ENCODE results near the gene GLIS2. TPM values are rescaled to one million over a fixed set of nuclear protein-coding genes. Genes with fewer than 3 reads are reported as not detected.
"Not testable (repeated sequence)": the region's sequence is repeated elsewhere in the genome, so short reads cannot be mapped to it uniquely, and the experiment has no call there.

The GLIS2 gene
- total and polyA plus RNA-seq, 2 experiments from 2014 or later = 10.3 to 14.5 TPM

DNA sequence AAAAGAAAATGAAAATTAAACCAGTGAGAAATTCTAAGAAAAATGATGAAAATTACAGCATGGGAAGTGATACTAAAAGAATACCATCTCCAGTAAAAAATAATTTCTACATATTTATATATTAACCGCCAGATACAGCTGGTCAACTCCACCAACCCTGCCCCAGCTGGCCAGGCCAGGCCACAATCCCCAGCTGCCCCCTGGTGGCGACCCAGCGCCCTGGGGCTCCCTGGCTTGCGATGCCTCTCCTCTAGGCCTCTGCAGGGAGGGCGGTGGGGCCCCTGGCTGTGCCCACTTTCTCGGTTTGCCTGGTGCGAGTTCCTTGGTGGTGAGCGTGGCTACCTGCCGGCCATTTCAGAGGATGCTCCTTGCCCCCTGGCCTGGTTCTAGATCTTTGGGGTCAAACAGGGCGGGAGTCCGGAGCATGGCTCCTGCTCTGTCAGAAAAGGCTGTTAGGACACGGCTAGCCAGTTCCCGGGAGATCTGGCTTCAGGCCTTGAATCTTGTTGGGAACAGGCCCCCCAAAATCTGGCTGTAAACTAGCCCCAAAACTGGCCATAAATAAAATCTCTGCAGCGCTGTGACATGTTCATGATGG is 14.5 kb downstream of the GLIS2 start:
- Histone ChIP-seq H3K9me3 (ENCODE audit: low read depth) (no peaks in the 10 kb centered on the region), H3K4me1 (ENCODE audit: low read depth) (peaks cover 22% of the 10 kb centered on the region), H3K4me3 (no peak overlapping the region), H3K27me3 (no peaks in the 10 kb centered on the region), H3K36me3 (no peaks in the 10 kb centered on the region), H3K27ac (no peak overlapping the region)
- TF ChIP-seq, protein P1, sequence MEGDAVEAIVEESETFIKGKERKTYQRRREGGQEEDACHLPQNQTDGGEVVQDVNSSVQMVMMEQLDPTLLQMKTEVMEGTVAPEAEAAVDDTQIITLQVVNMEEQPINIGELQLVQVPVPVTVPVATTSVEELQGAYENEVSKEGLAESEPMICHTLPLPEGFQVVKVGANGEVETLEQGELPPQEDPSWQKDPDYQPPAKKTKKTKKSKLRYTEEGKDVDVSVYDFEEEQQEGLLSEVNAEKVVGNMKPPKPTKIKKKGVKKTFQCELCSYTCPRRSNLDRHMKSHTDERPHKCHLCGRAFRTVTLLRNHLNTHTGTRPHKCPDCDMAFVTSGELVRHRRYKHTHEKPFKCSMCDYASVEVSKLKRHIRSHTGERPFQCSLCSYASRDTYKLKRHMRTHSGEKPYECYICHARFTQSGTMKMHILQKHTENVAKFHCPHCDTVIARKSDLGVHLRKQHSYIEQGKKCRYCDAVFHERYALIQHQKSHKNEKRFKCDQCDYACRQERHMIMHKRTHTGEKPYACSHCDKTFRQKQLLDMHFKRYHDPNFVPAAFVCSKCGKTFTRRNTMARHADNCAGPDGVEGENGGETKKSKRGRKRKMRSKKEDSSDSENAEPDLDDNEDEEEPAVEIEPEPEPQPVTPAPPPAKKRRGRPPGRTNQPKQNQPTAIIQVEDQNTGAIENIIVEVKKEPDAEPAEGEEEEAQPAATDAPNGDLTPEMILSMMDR (IDR thresholded peaks at IDR 0.05; ENCODE audit: low read depth, low read length) = peak; percentile 98
- peak; percentile 80 to 83 for DNase-seq (ENCODE audit: low read depth in 1 of 2, low spot score in 1 of 2)

DNA sequence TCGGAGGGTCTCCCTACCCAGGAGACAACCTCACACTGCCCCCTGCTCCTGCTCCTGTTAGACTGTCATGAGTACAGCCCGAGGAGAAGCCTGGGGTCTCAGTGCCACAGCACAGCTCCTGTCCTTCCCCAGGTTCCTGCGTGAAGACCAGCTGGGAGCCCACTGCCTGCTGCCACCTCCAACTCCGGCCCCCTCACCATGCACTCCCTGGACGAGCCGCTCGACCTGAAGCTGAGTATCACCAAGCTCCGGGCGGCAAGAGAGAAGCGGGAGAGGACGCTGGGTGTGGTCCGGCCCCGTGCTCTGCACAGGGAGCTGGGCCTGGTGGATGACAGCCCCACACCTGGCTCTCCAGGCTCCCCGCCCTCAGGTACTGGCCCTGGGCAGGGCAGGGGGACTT is 16.2 kb downstream of the GLIS2 start:
- Histone ChIP-seq H3K9me3 (ENCODE audit: low read depth) (no peaks in the 10 kb centered on the region), H3K4me1 (ENCODE audit: low read depth) (peaks cover 22% of the 10 kb centered on the region), H3K27ac (no peak overlapping the region), H3K27me3 (no peaks in the 10 kb centered on the region), H3K36me3 (peaks cover 3% of the 10 kb centered on the region), H3K4me3 (no peak overlapping the region)
- TF ChIP-seq, protein P1 (IDR thresholded peaks at IDR 0.05; ENCODE audit: low read depth, low read length) = no peak
- no peak for DNase-seq (ENCODE audit: low read depth in 1 of 2, low spot score in 1 of 2)

DNA sequence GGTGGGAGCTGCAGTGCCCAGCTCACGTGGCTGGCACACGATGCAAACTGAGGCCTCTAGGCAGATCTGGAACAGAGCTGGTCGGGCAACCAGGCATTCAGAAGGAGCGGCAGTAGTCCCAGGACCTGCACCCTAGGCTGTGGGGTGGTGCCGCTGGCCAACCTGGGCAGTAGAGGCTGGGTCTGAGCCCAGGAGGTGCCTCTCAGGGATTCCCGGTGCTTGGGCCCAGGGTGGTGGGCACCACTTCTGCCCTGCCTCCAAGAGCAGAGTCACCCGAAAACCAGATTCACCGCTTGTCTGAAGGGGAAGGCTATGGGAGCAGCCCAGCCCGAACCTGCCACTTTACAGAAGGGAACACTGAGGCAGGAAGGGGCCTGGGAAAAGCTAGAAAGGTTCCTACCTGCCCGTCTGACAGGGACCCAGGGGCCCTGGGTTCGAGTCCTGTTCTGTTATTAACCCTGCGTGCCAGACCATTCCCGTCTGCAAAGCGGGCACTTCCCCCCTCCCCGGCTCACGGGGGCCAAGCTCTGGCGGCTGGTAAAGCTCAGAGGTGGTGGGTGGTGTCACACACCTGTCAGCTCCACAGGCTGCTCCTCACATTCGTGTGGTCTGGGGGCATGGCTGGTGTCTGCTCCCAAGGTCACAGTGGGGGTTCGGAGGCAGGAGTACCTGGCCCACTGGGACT is 16.9 kb downstream of the GLIS2 start:
- peaks cover 3% of the 10 kb centered on the region for H3K36me3 ChIP-seq
- no peaks in the 10 kb centered on the region for H3K27me3 ChIP-seq
- H3K9me3 ChIP-seq (ENCODE audit: low read depth) = no peaks in the 10 kb centered on the region
- no peak for DNase-seq (ENCODE audit: low read depth in 1 of 2, low spot score in 1 of 2)
- no peak overlapping the region for H3K27ac ChIP-seq
- H3K4me3 ChIP-seq = no peak overlapping the region
- TF ChIP-seq, protein P1 (IDR thresholded peaks at IDR 0.05; ENCODE audit: low read depth, low read length) = no peak
- H3K4me1 ChIP-seq (ENCODE audit: low read depth) = peaks cover 16% of the 10 kb centered on the region

DNA sequence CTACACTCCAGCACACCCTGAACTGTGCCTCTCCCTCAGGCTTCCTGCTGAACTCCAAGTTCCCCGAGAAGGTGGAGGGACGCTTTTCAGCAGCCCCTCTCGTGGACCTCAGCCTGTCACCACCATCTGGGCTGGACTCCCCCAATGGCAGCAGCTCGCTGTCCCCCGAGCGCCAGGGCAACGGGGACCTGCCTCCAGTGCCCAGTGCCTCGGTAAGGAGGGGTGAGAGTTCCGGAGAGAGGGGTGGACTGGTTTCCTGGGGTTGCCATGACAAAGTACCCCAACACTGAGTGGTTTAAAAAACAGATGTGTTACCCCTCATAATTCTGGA is 17.4 kb downstream of the GLIS2 start:
- Histone ChIP-seq H3K4me3 (no peak overlapping the region), H3K27ac (no peak overlapping the region), H3K36me3 (peaks cover 3% of the 10 kb centered on the region), H3K27me3 (no peaks in the 10 kb centered on the region), H3K9me3 (ENCODE audit: low read depth) (no peaks in the 10 kb centered on the region), H3K4me1 (ENCODE audit: low read depth) (peaks cover 13% of the 10 kb centered on the region)
- DNase-seq (ENCODE audit: low read depth in 1 of 2, low spot score in 1 of 2) = no peak
- TF ChIP-seq, protein P1 (IDR thresholded peaks at IDR 0.05; ENCODE audit: low read depth, low read length) = no peak

DNA sequence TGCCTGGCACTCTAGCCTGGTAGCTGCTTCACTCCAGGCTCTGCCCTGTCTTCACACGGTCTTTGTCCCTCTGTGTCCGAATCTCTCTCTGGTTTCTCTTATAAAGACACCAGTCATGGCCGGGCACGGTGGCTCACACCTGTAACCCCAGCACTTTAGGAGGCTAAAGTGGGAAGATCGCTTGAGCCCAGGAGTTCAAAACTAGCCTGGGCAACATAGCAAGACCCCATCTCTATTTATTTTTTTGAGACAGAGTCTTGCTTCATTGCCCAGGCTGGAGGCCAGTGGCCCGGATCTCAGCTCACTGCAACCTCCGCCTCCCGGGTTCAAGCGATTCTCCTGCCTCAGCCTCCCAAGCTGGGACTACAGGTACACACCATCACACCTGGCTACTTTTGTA is 17.8 kb downstream of the GLIS2 start:
- not testable (repeated sequence) for DNase-seq (ENCODE audit: low read depth in 1 of 2, low spot score in 1 of 2); H3K36me3 ChIP-seq; H3K9me3 ChIP-seq (ENCODE audit: low read depth); H3K4me1 ChIP-seq (ENCODE audit: low read depth); H3K4me3 ChIP-seq; H3K27me3 ChIP-seq; H3K27ac ChIP-seq

DNA sequence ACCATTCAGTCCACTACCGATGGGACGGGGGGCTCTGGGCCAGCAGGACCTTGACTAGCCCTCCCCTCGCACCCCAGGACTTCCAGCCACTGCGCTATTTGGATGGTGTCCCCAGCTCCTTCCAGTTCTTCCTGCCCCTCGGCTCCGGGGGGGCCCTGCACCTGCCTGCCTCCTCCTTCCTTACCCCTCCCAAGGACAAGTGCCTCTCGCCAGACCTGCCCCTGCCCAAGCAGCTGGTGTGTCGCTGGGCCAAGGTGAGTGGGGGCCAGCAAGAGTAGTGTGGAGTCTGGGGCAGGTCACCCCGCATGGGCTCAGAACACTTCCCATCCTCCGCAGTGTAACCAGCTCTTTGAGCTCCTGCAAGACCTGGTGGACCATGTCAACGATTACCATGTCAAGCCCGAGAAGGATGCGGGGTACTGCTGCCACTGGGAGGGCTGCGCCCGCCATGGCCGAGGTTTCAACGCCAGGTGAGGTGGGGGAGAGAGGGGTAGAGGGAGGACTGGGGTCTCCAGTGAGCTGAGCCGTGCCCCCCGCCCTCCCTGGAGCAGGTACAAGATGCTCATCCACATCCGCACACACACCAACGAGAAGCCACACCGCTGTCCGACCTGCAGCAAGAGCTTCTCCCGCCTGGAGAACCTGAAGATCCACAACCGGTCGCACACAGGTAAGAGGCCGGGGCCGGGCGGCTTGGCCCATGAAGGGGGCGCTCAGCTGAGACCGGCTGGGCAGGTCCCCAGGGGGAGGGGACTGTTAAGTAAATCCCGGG is 19.0 kb downstream of the GLIS2 start:
- Histone ChIP-seq H3K36me3 (peaks cover 3% of the 10 kb centered on the region), H3K4me3 (no peak overlapping the region), H3K4me1 (ENCODE audit: low read depth) (peaks cover 8% of the 10 kb centered on the region), H3K27me3 (no peaks in the 10 kb centered on the region), H3K9me3 (ENCODE audit: low read depth) (no peaks in the 10 kb centered on the region), H3K27ac (no peak overlapping the region)
- DNase-seq (ENCODE audit: low read depth in 1 of 2, low spot score in 1 of 2) = no peak
- TF ChIP-seq, protein P1 (IDR thresholded peaks at IDR 0.05; ENCODE audit: low read depth, low read length) = no peak

Data from cardiac muscle cell (in vitro differentiated cells and primary cell).